Adrenal gland (tissue), 12 donors: ENCODE results near the gene TNS3. TPM values are rescaled to one million over a fixed set of nuclear protein-coding genes. Genes with fewer than 3 reads are reported as not detected.

Experiments
- DNase-seq, 7 donors: peaks; one replicate each; pipeline ENCODE4 v3.0.0-alpha.2; 2019 to 2020
- H3K27ac ChIP-seq, 5 donors: fragments of 200-600 bp; sonication (generic) in 4 of 5; 1 replicate in 3 of 5; 2 replicates in 2 of 5; pipeline versions ENCODE4 v1.5.1 to v1.8.0; 2016 to 2020; ENCODE audit warnings: mild to moderate bottlenecking in 1 of 5
- H3K27me3 ChIP-seq: fragments of 200-600 bp; 2 replicates; pipeline ENCODE4 v1.8.0; 2021
- H3K36me3 ChIP-seq, 2 donors: fragments of 200-600 bp; replicated peaks in 1 of 2; 1 replicate in 1 of 2; 2 replicates in 1 of 2; pipeline versions ENCODE4 v1.5.1 to v1.8.0; 2018 to 2022
- H3K4me1 ChIP-seq, 2 donors: fragments of 200-600 bp; replicated peaks in 1 of 2; 1 replicate in 1 of 2; 2 replicates in 1 of 2; pipeline versions ENCODE4 v1.5.1 to v1.8.0; 2018 to 2021
- H3K4me3 ChIP-seq, 4 donors: fragments of 200-600 bp; sonication (generic) in 3 of 4; one replicate each; pipeline ENCODE4 v1.5.1; 2016 to 2018
- H3K9me3 ChIP-seq, 3 donors: fragments of 200-600 bp; sonication (generic) in 1 of 3; replicated peaks in 1 of 3; 1 replicate in 2 of 3; 2 replicates in 1 of 3; pipeline versions ENCODE4 v1.5.1 to v1.8.0; 2016 to 2021
- POLR2A ChIP-seq, 2 donors: fragments of 450-650 bp; IDR thresholded peaks; one replicate each; pipeline ENCODE4 v1.6.1; 2017; ENCODE audit warnings: antibody characterized with exemption in 2 of 2, mild to moderate bottlenecking in 2 of 2, moderate library complexity in 1 of 2
- WGBS, 4 donors: extraction: QIAGEN DNeasy Blood & Tissue Kit in 2 of 4; methylation state at CpG; one replicate each; pipeline versions ENCODE4 v1.1.5 to v1.1.7; 2013 to 2017; 5-methylcytosine and 5-hydroxymethylcytosine counted together
- intact Hi-C, 2 donors: fragments of 100-400 bp; cut with DNase I; formaldehyde crosslinking; loops; one replicate each; pipeline versions ENCODE4 v1.14.1 to v1.15.0; 2022 to 2023
- polyA plus RNA-seq, 3 donors: library from polyadenylated mRNA; stranded (reverse); fragments of 200-250 nt in 2 of 3; fragments of 350-450 nt in 1 of 3; fragmentation: Illumina TruSeq in 1 of 3; extraction: RNeasy Lipid Tissue Mini Kit (QIAGEN cat#74804) in 1 of 3; gene quantifications; one replicate each; pipeline ENCODE4 v1.2.3, GENCODE V29; 2013 to 2014
- total RNA-seq, 9 donors: library from RNA; depleted of rRNA in 4 of 9; stranded (reverse); fragments of >200 nt in 4 of 9; fragments of 120-200 nt in 1 of 9; fragmentation: NEBNext Ultra II Directional in 1 of 9; extraction: Animal tissue kit (Norgen Biotek cat#: 25700) in 1 of 9; gene quantifications; one replicate each; pipeline versions ENCODE4 v1.1.0 to v1.2.4, GENCODE V29; 2013 to 2023
- TF ChIP-seq, protein P1 (sequence below), 6 experiments: fragments of 450-650 bp in 4 of 6; fragments of 200-600 bp in 2 of 6; sonication (generic) in 1 of 6; IDR thresholded peaks; 1 replicate in 5 of 6; 2 replicates in 1 of 6; pipeline versions ENCODE4 v1.5.1 to v1.8.0; 2016 to 2021; ENCODE audit warnings: antibody characterized with exemption in 6 of 6, mild to moderate bottlenecking in 2 of 6, moderate library complexity in 1 of 6
- donor health status: healthy with polysubstance abuse.
- donor health status: Bipolar disorder and iron deficiency.
- donor health status: DM: yes; HTN: yes; CAD: no.
- donor health status: DM: no; HTN: no; CAD: no.
- donor health status: DM: no; HTN: no; CAD: no.
- donor health status: DM: yes; HTN: yes; CAD: no.

Gene TNS3
- total and polyA plus RNA-seq, 12 donors, result 21.0 to 188 (median 99.8) TPM

DNA sequence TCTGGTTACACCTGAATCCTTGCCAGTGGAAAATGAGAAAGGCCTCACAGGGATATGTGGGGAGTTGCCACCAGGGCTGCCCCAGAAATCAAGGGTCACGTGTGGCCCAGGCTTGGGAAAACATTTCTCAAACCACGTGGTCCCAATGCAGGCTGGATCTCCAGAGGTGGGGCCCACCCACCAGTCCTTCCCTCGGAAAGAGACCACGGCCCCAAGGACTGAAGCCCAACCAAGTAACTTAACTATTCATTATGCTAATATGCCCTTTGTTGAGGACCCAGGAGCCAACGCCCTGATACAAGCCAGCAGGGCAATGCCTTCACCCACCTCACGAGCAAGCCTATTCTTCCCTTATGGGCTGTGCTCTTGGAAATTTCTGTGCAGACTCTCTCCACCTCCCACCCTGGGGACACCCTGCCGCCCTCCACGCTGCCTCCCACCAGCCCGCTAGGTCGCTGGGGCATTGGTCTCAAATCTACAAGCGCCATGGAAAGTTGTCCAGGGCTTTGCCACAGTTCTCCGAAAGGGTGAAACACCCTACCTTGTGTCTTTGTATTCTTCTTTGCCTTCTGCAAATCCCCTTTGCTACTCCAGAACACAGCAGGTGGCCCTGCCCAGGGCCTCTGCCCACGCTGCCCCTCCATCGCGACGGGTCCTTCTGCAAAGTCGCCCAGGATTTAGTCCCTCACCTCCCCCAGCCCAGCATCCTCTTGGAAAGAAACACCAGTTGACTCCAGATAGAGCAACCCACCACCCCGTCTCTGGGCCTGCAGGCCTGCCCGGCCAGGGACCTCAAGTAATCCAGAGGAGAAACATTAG, 8.8 kb downstream of the TNS3 start:
- intact Hi-C loops, result loop anchor here (10.0 kb wide), 3 partner anchors 98 to 138 kb away; no protein-coding TSS in a partner anchor
- H3K27ac ChIP-seq, result peak overlapping the region in 4 of 5 donors; percentile 94 to 95 (median 94)
- WGBS, 4 donors, result 78 to 85% (median 80%) methylated on average over 19 of the region's 19 CpGs

DNA sequence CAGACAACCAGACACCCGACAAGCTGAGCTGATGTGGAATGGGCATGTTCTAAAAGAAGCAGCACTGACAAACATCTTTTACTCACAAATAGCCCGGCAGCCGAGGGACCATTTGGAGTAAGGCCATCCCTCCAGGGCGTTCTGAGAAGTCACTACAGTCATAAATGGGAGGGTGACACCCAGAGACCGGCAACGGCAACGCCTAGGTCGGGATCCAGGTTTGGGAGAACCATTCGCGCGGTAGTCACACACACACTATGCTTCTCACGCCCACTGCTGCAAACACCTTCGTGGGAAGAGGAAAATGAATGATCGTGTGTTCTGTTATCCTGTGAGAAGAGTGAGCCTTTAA, 9.8 kb downstream of the TNS3 start:
- TF ChIP-seq POLR2A (IDR thresholded peaks at IDR 0.05), result no peak
- TF ChIP-seq, protein P1, sequence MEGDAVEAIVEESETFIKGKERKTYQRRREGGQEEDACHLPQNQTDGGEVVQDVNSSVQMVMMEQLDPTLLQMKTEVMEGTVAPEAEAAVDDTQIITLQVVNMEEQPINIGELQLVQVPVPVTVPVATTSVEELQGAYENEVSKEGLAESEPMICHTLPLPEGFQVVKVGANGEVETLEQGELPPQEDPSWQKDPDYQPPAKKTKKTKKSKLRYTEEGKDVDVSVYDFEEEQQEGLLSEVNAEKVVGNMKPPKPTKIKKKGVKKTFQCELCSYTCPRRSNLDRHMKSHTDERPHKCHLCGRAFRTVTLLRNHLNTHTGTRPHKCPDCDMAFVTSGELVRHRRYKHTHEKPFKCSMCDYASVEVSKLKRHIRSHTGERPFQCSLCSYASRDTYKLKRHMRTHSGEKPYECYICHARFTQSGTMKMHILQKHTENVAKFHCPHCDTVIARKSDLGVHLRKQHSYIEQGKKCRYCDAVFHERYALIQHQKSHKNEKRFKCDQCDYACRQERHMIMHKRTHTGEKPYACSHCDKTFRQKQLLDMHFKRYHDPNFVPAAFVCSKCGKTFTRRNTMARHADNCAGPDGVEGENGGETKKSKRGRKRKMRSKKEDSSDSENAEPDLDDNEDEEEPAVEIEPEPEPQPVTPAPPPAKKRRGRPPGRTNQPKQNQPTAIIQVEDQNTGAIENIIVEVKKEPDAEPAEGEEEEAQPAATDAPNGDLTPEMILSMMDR (IDR thresholded peaks at IDR 0.05), result peak in 1 of 6 experiments; percentile 0
- Histone ChIP-seq H3K36me3 (no peaks in the 10 kb centered on the region), H3K4me3 (peak overlapping the region in 1 of 4 donors; percentile 9), H3K27me3 (no peaks in the 10 kb centered on the region), H3K4me1 (peaks cover 59 to 97% of the 10 kb centered on the region in 2 donors), H3K9me3 (no peaks in the 10 kb centered on the region), H3K27ac (peak overlapping the region; percentile 94 to 95 (median 94))
- DNase-seq, result peak in 1 of 7 donors; percentile 72
- 49 to 55% (median 49%) methylated on average over 12 to 14 of the region's 14 CpGs for WGBS, 4 donors
- intact Hi-C loops, result loop anchor here (10.0 kb wide), 3 partner anchors 97 to 137 kb away; no protein-coding TSS in a partner anchor

More for the DNA sequence above, 8.8 kb downstream of the TNS3 start:
- TF ChIP-seq, protein P1 (IDR thresholded peaks at IDR 0.05), result no peak
- no peak for TF ChIP-seq POLR2A (IDR thresholded peaks at IDR 0.05)
- Histone ChIP-seq H3K4me1 (peaks cover 70 to 100% of the 10 kb centered on the region in 2 donors), H3K36me3 (no peaks in the 10 kb centered on the region), H3K4me3 (no peak overlapping the region), H3K9me3 (no peaks in the 10 kb centered on the region), H3K27me3 (no peaks in the 10 kb centered on the region)
- no peak for DNase-seq

DNA sequence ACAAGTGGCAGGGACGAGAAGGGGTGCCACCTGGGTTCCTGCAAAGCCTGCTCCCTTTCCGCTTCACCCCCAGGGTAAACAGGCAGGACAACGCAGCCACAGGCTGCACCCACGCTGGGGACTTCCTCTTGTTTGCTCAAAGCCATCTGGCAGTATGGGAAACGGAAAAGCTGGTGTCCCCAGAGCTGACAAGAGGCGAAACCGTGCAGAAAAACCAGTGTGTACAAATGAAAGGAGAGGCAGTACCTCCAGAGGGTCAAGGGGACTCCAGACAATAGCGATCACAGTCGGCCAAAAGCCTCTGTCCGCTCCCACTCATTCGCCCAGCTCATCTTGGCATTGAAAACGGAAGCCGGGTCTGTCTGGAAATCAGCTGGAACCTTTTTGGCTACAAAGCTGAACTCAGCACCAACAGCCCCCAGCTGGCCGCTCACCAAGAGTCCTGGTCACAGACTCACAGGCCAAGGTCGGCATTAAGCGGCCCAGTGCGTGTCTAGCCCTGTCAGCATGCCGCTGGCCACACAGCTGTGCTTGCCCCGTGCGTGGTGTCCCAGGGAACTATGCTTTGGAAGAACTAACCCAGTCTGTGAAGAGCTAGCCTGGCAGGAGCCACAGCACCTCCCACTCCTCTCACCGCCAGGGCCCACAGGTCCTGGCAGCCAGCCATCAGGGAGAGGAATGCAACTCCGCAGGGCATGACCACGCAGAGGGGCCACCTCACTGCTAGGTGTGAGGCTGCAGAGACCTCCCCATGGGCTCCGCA, 10.4 kb downstream of the TNS3 start:
- peak; percentile 82 to 99 (median 98) for DNase-seq
- Histone ChIP-seq H3K27me3 (no peaks in the 10 kb centered on the region), H3K27ac (peak overlapping the region; percentile 94 to 95 (median 94)), H3K4me1 (peaks cover 54 to 91% of the 10 kb centered on the region in 2 donors), H3K4me3 (peak overlapping the region in 1 of 4 donors; percentile 9), H3K9me3 (no peaks in the 10 kb centered on the region), H3K36me3 (no peaks in the 10 kb centered on the region)
- TF ChIP-seq, protein P1 (IDR thresholded peaks at IDR 0.05), result peak in 3 of 6 experiments; percentile 14 to 20 (median 14)
- peak in 1 of 2 donors; percentile 84 for TF ChIP-seq POLR2A (IDR thresholded peaks at IDR 0.05)
- 13 to 34% (median 18%) methylated on average over 12 to 24 of the region's 24 CpGs for WGBS, 4 donors
- intact Hi-C loops, result loop anchor here (10.0 kb wide), 3 partner anchors 97 to 137 kb away; no protein-coding TSS in a partner anchor

DNA sequence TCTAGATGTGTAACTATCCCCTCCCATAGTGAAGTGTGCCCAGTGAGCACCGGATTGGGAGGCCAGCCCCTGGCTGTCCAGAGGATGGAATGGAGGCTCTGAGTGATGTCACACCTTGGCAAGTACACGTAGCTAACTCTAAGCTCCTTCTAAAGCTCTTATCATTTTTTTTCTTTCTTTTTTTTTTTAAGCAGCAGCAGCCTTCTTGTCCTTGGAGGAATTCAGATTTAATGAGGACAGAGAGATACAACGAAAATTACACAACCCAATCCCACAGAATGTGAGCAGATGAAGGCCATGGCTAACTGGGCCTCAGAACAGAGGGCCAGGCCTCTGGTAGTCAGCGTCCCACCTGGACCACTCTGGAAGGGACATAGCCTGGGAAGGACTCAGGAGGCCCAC, 11.3 kb downstream of the TNS3 start:
- peaks cover 46 to 88% of the 10 kb centered on the region in 2 donors for H3K4me1 ChIP-seq
- no peaks in the 10 kb centered on the region for H3K9me3 ChIP-seq
- DNase-seq, result peak in 5 of 7 donors; percentile 49 to 63 (median 55)
- no peaks in the 10 kb centered on the region for H3K27me3 ChIP-seq
- intact Hi-C loops, result loop anchor here (10.0 kb wide), 3 partner anchors 96 to 136 kb away; no protein-coding TSS in a partner anchor
- TF ChIP-seq, protein P1 (IDR thresholded peaks at IDR 0.05), result no peak
- no peak for TF ChIP-seq POLR2A (IDR thresholded peaks at IDR 0.05)
- 16 to 28% (median 20%) methylated on average over 4 of the region's 4 CpGs for WGBS, 4 donors
- H3K36me3 ChIP-seq, result no peaks in the 10 kb centered on the region
- peak overlapping the region; percentile 94 to 95 (median 94) for H3K27ac ChIP-seq
- no peak overlapping the region for H3K4me3 ChIP-seq
